Sigmoid colon (tissue), 7 donors: ENCODE results near the gene B3GAT2. TPM values are rescaled to one million over a fixed set of nuclear protein-coding genes. Genes with fewer than 3 reads are reported as not detected.

ENCODE experiments used
- DNase-seq: peaks from one replicate; pipeline ENCODE4 v3.0.0-alpha.2; 2019
- H3K27ac ChIP-seq, 4 donors: fragments of 200-600 bp; sonication (generic); one replicate each; pipeline ENCODE4 v1.5.1; 2016 to 2019; ENCODE audit warnings: mild to moderate bottlenecking in 1 of 4
- H3K27me3 ChIP-seq, 3 donors: fragments of 200-600 bp; sonication (generic); one replicate each; pipeline ENCODE4 v1.5.1; 2019; ENCODE audit warnings: mild to moderate bottlenecking in 1 of 3
- H3K36me3 ChIP-seq, 4 donors: fragments of 200-600 bp; sonication (generic); one replicate each; pipeline ENCODE4 v1.5.1; 2016 to 2019
- H3K4me1 ChIP-seq, 4 donors: fragments of 200-600 bp; sonication (generic); one replicate each; pipeline ENCODE4 v1.5.1; 2017 to 2019
- H3K4me3 ChIP-seq, 4 donors: fragments of 200-600 bp; sonication (generic); one replicate each; pipeline ENCODE4 v1.5.1; 2017 to 2019; ENCODE audit warnings: mild to moderate bottlenecking in 2 of 4, moderate library complexity in 1 of 4
- H3K9me3 ChIP-seq, 4 donors: fragments of 200-600 bp in 3 of 4; sonication (generic) in 3 of 4; one replicate each; pipeline versions ENCODE4 v1.5.1 to v1.6.1; 2013 to 2019
- EP300 ChIP-seq, 4 donors: sonication (generic); formaldehyde crosslinking; IDR thresholded peaks; one replicate each; pipeline ENCODE4 v1.6.1; 2017; ENCODE audit warnings: antibody characterized with exemption in 4 of 4
- POLR2A ChIP-seq, 2 donors: fragments of 450-650 bp; IDR thresholded peaks; one replicate each; pipeline ENCODE4 v1.6.1; 2016; ENCODE audit warnings: antibody characterized with exemption in 2 of 2, mild to moderate bottlenecking in 2 of 2, moderate library complexity in 2 of 2
- POLR2AphosphoS5 ChIP-seq, 4 donors: sonication (generic); formaldehyde crosslinking; IDR thresholded peaks; one replicate each; pipeline ENCODE4 v1.6.1; 2017; ENCODE audit warnings: antibody characterized with exemption in 4 of 4
- WGBS, 2 donors: extraction: QIAGEN DNeasy Blood & Tissue Kit; methylation state at CpG; one replicate each; pipeline ENCODE4 v1.1.7; 2013; 5-methylcytosine and 5-hydroxymethylcytosine counted together
- intact Hi-C: fragments of 100-400 bp; cut with DNase I; formaldehyde crosslinking; loops from one replicate; pipeline ENCODE4 v1.15.1; 2023
- polyA plus RNA-seq, 3 donors: library from polyadenylated mRNA; stranded (reverse); fragments of 200-250 nt; gene quantifications; one replicate each; pipeline ENCODE4 v1.2.3, GENCODE V29; 2013
- total RNA-seq, 4 donors: library from RNA; depleted of rRNA; stranded (reverse); fragments of >200 nt; gene quantifications; one replicate each; pipeline ENCODE4 v1.1.0, GENCODE V29; 2016
- TF ChIP-seq, protein P1 (sequence below), 4 experiments: fragments of 450-650 bp in 3 of 4; fragments of 200-600 bp in 1 of 4; IDR thresholded peaks; one replicate each; pipeline ENCODE4 v1.5.1; 2016 to 2019; ENCODE audit warnings: antibody characterized with exemption in 4 of 4, mild to moderate bottlenecking in 3 of 4, moderate library complexity in 2 of 4
- donor health status: healthy with polysubstance abuse.
- donor health status: Bipolar disorder and iron deficiency.
- donor health status: healthy.

B3GAT2 gene
- total and polyA plus RNA-seq, 7 donors, result under 0.01 to 0.28 (median 0.17) TPM; not detected in 3

DNA sequence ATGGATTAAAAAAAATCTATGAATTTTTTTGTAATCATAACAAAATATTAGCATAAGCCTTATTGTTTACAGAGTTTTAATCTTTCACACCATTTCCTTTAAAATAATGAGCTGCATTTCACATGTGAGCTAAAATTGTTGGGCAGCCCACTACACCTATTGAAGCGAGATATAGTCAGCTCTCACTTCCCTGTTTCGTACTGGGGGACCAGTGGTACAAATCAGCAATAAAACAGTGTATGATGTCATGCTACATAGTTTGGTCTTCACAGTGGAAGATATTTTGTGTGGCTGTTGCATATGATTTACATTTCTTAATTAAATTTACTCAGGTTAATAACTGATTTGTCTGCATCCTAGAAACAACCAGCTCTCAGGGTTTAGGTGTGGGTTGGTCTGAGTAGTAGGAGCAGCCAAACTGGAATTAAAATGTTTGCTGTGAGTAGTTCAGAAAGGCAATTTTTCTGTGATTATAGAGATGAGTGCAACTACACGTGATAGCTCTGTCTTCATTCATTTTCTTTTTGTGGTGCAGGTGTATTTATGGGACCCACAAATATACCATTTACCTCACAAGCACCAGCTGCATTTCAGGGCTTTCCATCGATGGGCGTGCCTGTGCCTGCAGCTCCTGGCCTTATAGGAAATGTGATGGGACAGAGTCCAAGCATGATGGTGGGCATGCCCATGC is 99.3 kb downstream of the B3GAT2 start:
- no peaks in the 10 kb centered on the region for H3K27me3 ChIP-seq

DNA sequence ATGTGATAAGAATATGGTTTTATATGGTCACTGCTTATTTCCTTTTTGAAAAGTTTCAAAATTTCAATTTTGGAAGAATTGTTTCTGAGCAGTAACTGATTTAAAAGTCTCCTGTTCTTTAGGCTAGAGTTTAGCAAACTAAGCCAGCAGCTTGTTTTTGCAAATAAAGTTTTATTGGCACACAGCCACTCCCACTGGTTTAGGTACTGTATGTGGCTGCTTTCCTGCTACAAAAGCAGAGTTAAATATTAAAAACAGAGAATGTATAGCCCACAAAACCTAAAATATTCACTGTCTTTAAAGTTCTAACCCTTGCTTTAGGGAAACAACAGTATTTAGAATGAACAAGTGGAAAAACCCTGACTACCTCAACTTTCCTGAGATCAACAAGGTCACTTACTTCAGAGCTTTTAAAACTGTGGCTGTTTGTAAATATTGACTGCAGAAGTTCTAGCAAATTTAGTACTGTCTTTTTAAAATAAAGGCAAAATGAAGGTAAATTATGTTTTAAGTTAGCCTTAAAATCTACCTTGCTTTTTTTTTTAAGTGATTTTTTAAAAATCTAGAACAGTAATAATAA is 104.1 kb downstream of the B3GAT2 start:
- Histone ChIP-seq H3K4me1 (no peaks in the 10 kb centered on the region), H3K4me3 (no peak overlapping the region), H3K27me3 (no peaks in the 10 kb centered on the region), H3K27ac (no peak overlapping the region), H3K36me3 (peaks cover 0 to 17% (median 0%) of the 10 kb centered on the region in 4 donors), H3K9me3 (no peaks in the 10 kb centered on the region)
- no peak for DNase-seq
- TF ChIP-seq EP300 (IDR thresholded peaks at IDR 0.05), result no peak
- no peak for TF ChIP-seq POLR2A (IDR thresholded peaks at IDR 0.05)
- TF ChIP-seq, protein P1, sequence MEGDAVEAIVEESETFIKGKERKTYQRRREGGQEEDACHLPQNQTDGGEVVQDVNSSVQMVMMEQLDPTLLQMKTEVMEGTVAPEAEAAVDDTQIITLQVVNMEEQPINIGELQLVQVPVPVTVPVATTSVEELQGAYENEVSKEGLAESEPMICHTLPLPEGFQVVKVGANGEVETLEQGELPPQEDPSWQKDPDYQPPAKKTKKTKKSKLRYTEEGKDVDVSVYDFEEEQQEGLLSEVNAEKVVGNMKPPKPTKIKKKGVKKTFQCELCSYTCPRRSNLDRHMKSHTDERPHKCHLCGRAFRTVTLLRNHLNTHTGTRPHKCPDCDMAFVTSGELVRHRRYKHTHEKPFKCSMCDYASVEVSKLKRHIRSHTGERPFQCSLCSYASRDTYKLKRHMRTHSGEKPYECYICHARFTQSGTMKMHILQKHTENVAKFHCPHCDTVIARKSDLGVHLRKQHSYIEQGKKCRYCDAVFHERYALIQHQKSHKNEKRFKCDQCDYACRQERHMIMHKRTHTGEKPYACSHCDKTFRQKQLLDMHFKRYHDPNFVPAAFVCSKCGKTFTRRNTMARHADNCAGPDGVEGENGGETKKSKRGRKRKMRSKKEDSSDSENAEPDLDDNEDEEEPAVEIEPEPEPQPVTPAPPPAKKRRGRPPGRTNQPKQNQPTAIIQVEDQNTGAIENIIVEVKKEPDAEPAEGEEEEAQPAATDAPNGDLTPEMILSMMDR (IDR thresholded peaks at IDR 0.05), result no peak
- TF ChIP-seq POLR2AphosphoS5 (IDR thresholded peaks at IDR 0.05), result no peak
- intact Hi-C loops, result no loop called here

More for the DNA sequence above, 99.3 kb downstream of the B3GAT2 start:
- intact Hi-C loops, result no loop called here
- TF ChIP-seq EP300 (IDR thresholded peaks at IDR 0.05) (no peak), POLR2A (IDR thresholded peaks at IDR 0.05) (no peak), POLR2AphosphoS5 (IDR thresholded peaks at IDR 0.05) (no peak)
- TF ChIP-seq, protein P1 (IDR thresholded peaks at IDR 0.05), result no peak
- DNase-seq, result no peak
- Histone ChIP-seq H3K36me3 (peaks cover 0 to 49% (median 0%) of the 10 kb centered on the region in 4 donors), H3K9me3 (no peaks in the 10 kb centered on the region), H3K4me3 (no peak overlapping the region), H3K27ac (no peak overlapping the region), H3K4me1 (no peaks in the 10 kb centered on the region)
- WGBS, 2 donors, result 86 to 89% methylated on average over 5 of the region's 5 CpGs

DNA sequence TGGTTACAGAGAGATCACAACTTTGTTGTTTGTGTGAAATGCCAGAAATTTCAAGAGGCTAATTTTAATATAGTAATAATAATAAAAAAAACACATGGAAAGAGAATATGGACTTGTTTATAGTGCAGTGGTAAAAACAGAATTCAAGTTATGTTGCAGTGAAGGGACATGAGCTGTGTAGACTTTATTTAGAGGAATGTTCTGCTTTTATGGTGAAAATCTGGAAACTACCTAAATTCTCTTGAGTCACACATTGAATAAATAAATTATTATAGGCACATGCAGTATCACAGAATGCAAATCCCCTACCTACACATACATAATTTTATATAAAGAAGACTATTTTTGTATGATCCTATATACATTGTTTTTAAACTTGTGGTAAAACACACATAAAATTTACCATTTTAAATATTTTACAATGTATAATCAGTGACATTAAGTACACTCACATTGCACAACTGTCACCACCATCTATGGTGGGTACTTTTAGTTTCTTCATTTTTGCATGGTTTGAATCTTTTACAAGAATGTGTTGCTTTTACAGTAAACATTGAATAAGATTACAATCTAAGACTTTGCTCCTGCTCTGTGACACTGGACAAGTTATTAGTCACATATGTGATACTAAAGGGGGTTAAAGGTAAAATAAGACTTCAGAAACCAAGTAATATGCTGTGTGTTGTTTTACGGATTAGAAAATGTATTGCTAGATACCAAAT is 107.4 kb downstream of the B3GAT2 start:
- H3K9me3 ChIP-seq, result no peaks in the 10 kb centered on the region
- no peak overlapping the region for H3K4me3 ChIP-seq
- no peak for TF ChIP-seq POLR2AphosphoS5 (IDR thresholded peaks at IDR 0.05)
- TF ChIP-seq, protein P1 (IDR thresholded peaks at IDR 0.05), result no peak
- TF ChIP-seq EP300 (IDR thresholded peaks at IDR 0.05), result no peak
- TF ChIP-seq POLR2A (IDR thresholded peaks at IDR 0.05), result no peak
- H3K27me3 ChIP-seq, result no peaks in the 10 kb centered on the region
- DNase-seq, result no peak
- WGBS, 2 donors, result 84 to 88% methylated on average over 1 of the region's 1 CpG
- H3K27ac ChIP-seq, result no peak overlapping the region
- H3K4me1 ChIP-seq, result no peaks in the 10 kb centered on the region
- intact Hi-C loops, result no loop called here
- peaks cover 0 to 5% (median 0%) of the 10 kb centered on the region in 4 donors for H3K36me3 ChIP-seq

DNA sequence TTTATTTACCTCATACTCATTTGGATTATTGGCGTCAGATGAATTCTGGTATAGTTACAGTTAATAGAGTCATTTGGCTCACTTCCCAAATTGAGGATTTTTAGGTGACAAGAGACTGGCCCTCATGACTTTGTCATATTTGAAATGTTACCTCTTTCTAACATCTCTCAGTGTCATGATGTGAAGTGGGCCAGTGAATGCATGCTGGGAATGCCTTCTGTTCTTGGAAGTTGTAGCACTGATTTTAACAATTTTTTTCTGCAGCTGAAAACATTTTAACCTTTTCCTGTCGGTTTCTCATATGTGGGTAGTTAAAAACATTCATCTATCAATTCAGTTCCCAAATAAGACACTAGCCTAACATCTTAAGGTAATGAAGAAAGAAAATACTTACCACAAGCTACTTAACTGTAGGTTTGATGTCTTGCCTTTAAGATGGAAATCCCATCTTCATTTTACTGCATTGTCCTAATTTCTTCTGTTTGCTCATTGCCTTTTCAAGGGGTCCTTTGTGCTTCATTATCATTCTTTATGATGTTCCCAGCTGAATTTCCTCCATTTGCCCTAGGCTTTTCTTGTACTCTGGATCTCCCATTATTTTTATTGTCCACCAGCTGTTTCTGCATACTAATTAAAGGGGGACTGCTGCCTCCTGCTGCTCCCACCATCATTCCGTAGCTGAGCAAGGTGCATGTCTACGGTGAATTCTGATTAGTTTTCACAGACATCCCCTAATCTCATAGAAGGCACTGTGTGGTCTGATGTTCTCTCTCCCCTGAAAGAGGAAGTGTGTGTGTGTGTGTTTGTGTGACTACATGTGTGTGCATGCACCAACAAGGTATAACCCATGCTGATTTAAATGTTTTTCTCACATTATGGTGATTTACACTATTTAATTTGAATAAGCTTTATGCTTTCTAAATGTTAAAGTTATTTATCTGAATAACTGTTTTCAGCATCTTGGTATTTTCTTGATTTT is 109.5 kb downstream of the B3GAT2 start:
- Histone ChIP-seq H3K36me3 (peaks cover 0 to under 1% (median 0%) of the 10 kb centered on the region in 4 donors), H3K27ac (no peak overlapping the region), H3K9me3 (no peaks in the 10 kb centered on the region), H3K27me3 (no peaks in the 10 kb centered on the region), H3K4me3 (no peak overlapping the region), H3K4me1 (no peaks in the 10 kb centered on the region)
- intact Hi-C loops, result no loop called here
- no peak for DNase-seq
- TF ChIP-seq, protein P1 (IDR thresholded peaks at IDR 0.05), result no peak
- TF ChIP-seq EP300 (IDR thresholded peaks at IDR 0.05) (no peak), POLR2AphosphoS5 (IDR thresholded peaks at IDR 0.05) (no peak), POLR2A (IDR thresholded peaks at IDR 0.05) (no peak)
- 86 to 97% methylated on average over 4 of the region's 4 CpGs for WGBS, 2 donors
